Liver (tissue), 3 donors: Measurements from ENCODE around the gene GRIN2A.

Source experiments
- CTCF ChIP-seq: fragments of 150-350 bp; IDR thresholded peaks from 2 replicates; pipeline ENCODE4 v1.5.1; 2017; ENCODE audit warnings: improper control_type of control experiment, low read depth, low read length; ENCODE audit not compliant: missing input control
- HNF4G ChIP-seq: IDR thresholded peaks from 2 replicates; pipeline ENCODE4 v1.6.1; 2016; ENCODE audit warnings: antibody characterized with exemption
- MAX ChIP-seq: IDR thresholded peaks from 2 replicates; pipeline ENCODE4 v1.6.1; 2016; ENCODE audit warnings: antibody characterized with exemption
- REST ChIP-seq: IDR thresholded peaks from 2 replicates; pipeline ENCODE4 v1.6.1; 2016; ENCODE audit warnings: antibody characterized with exemption, mild to moderate bottlenecking
- SP1 ChIP-seq: IDR thresholded peaks from 2 replicates; pipeline ENCODE4 v1.6.1; 2018; ENCODE audit warnings: antibody characterized with exemption, mild to moderate bottlenecking
- donor health status: healthy.
- donor health status: healthy.

GRCh38 chr16:10067835-10068234 lies 114.4 kb downstream of the GRIN2A start:
- no peak for TF ChIP-seq CTCF
- no peak for TF ChIP-seq REST
- TF ChIP-seq HNF4G = no peak
- no peak for TF ChIP-seq MAX
- TF ChIP-seq SP1 = no peak
